RWPE2 (cell line): ENCODE measurements around the gene SEC14L6.
"Not testable (repeated sequence)": the region's sequence is repeated elsewhere in the genome, so short reads cannot be mapped to it uniquely, and the experiment has no call there.

ENCODE experiments used
- ATAC-seq: fragments of 200-7000 bp; cut with Tn5 transposase; 3 replicates; pipeline ENCODE4 v1.9.1; 2021; ENCODE audit warnings: low read depth
- DNase-seq: peaks from one replicate; pipeline ENCODE4 v3.0.0-alpha.2; 2020; ENCODE audit warnings: low spot score
- H3K27ac ChIP-seq: fragments of 450-650 bp; 2 replicates; pipeline ENCODE4 v1.5.1; 2017; ENCODE audit warnings: mild to moderate bottlenecking; ENCODE audit not compliant: poor library complexity, severe bottlenecking
- H3K27me3 ChIP-seq: fragments of 250-450 bp; sonication (Bioruptor Pico); 2 replicates; pipeline ENCODE4 v1.5.1; 2021; ENCODE audit warnings: mild to moderate bottlenecking, moderate library complexity; ENCODE audit not compliant: insufficient read depth, poor library complexity, severe bottlenecking
- H3K36me3 ChIP-seq: fragments of 250-450 bp; sonication (Bioruptor Pico); 2 replicates; pipeline ENCODE4 v1.5.1; 2020; ENCODE audit warnings: low read depth, mild to moderate bottlenecking, moderate library complexity
- H3K4me1 ChIP-seq: fragments of 250-450 bp; sonication (Bioruptor Pico); 2 replicates; pipeline ENCODE4 v1.5.1; 2021; ENCODE audit warnings: mild to moderate bottlenecking, moderate library complexity; ENCODE audit not compliant: insufficient read depth, poor library complexity, severe bottlenecking
- H3K4me3 ChIP-seq: fragments of 250-450 bp; sonication (Bioruptor Pico); 2 replicates; pipeline ENCODE4 v1.5.1; 2021; ENCODE audit warnings: mild to moderate bottlenecking, moderate library complexity; ENCODE audit not compliant: severe bottlenecking
- H3K9me3 ChIP-seq: fragments of 250-450 bp; sonication (Bioruptor Pico); 2 replicates; pipeline ENCODE4 v1.5.1; 2021; ENCODE audit warnings: mild to moderate bottlenecking, moderate library complexity; ENCODE audit not compliant: severe bottlenecking
- TF ChIP-seq, protein P1 (sequence below): fragments of 450-650 bp; IDR thresholded peaks from one replicate; pipeline ENCODE4 v1.5.1; 2017; ENCODE audit warnings: mild to moderate bottlenecking, moderate library complexity; ENCODE audit not compliant: poor library complexity, severe bottlenecking

SEC14L6 gene

DNA sequence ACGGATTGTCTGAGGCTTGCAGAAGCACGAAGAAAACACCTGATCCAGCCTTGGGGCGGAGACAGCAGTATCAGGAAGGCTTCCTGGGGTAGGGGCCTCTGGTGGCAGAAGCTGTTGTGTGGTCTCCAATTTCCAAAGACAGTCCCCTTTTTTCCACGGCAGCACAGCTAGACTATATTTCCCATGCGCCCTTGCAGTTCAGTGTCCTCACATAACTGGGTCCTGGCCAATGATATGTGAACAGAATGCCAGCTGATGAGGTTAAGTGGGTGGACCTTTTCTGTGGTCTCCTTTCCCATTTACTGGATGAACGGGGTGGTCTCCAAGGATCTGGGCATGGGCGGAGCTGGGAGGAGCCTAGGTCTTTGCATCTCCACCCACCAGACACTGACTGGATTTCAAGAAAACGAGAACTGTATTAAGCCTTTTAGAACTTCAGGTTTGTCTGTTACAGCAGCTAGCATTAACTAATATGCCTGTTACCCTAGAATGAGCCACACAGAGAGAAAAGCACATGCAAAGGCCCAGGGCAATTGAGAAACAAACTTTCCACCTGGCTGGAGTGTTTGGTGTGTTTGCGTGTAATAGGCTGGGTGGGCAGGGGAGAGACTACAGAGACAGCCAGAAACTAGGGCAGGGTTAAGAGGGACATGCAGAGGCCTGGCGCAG, 21.7 kb upstream of the SEC14L6 start:
- ATAC-seq (no peak), DNase-seq (no peak)
- Histone ChIP-seq H3K4me1 (no peaks in the 10 kb centered on the region), H3K36me3 (no peaks in the 10 kb centered on the region), H3K27me3 (no peaks in the 10 kb centered on the region), H3K4me3 (no peak overlapping the region), H3K27ac (no peak overlapping the region), H3K9me3 (no peaks in the 10 kb centered on the region)
- TF ChIP-seq, protein P1, sequence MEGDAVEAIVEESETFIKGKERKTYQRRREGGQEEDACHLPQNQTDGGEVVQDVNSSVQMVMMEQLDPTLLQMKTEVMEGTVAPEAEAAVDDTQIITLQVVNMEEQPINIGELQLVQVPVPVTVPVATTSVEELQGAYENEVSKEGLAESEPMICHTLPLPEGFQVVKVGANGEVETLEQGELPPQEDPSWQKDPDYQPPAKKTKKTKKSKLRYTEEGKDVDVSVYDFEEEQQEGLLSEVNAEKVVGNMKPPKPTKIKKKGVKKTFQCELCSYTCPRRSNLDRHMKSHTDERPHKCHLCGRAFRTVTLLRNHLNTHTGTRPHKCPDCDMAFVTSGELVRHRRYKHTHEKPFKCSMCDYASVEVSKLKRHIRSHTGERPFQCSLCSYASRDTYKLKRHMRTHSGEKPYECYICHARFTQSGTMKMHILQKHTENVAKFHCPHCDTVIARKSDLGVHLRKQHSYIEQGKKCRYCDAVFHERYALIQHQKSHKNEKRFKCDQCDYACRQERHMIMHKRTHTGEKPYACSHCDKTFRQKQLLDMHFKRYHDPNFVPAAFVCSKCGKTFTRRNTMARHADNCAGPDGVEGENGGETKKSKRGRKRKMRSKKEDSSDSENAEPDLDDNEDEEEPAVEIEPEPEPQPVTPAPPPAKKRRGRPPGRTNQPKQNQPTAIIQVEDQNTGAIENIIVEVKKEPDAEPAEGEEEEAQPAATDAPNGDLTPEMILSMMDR: no peak

DNA sequence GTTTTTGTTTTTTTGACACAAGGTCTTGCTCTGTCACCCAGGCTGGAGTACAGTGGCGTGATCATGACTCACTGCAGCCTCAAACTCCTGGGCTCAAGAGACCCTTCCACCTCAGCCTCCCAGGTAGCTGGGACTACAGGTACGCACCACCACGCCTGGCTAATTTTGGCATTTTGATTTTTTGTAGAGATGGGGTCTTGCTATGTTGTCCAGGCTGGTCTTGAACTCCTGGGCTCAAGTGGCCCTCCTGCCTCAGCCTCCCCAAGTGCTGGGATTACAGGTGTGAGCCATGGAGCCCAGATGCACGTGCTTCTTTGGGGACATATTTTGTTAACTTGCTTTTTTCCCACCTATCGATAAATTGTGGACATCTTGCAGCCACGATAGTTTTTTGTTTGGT, 20.7 kb upstream of the SEC14L6 start:
- H3K27me3 ChIP-seq, H3K9me3 ChIP-seq, H3K36me3 ChIP-seq, H3K4me1 ChIP-seq, H3K4me3 ChIP-seq, ATAC-seq, DNase-seq, H3K27ac ChIP-seq: not testable (repeated sequence)

GRCh38 chr22:30566125-30566524, 19.6 kb upstream of the SEC14L6 start:
- H3K27ac ChIP-seq: no peak overlapping the region
- TF ChIP-seq, protein P1: no peak
- H3K4me3 ChIP-seq: no peak overlapping the region
- H3K27me3 ChIP-seq: no peaks in the 10 kb centered on the region
- DNase-seq (no peak), ATAC-seq (no peak)
- no peaks in the 10 kb centered on the region for H3K4me1 ChIP-seq
- no peaks in the 10 kb centered on the region for H3K36me3 ChIP-seq
- no peaks in the 10 kb centered on the region for H3K9me3 ChIP-seq

DNA sequence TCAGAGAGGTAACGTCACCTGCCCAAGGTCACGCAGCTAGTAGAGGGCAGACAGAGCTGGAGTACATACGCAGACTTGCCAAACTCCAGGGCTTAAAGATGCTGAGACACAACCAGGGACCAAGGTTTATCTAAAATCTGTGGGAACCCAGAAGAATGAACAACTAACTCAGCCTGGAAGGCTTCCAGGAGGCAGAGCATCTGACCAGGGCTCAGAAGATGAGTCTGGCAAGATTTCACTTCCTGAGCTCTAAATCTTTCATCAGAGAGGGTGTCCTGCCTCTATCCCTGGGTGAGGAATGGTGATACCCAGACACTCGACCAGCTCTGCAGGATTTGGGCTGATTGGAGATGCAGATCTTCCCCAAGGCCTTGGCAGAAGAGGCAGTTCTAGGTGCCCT, 18.8 kb upstream of the SEC14L6 start:
- ATAC-seq (no peak), DNase-seq (no peak)
- Histone ChIP-seq H3K27ac (no peak overlapping the region), H3K27me3 (no peaks in the 10 kb centered on the region), H3K36me3 (no peaks in the 10 kb centered on the region), H3K9me3 (no peaks in the 10 kb centered on the region), H3K4me3 (no peak overlapping the region), H3K4me1 (no peaks in the 10 kb centered on the region)
- TF ChIP-seq, protein P1: no peak

GRCh38 chr22:30564761-30565119, 18.2 kb upstream of the SEC14L6 start:
- DNase-seq (no peak), ATAC-seq (no peak)
- H3K4me3 ChIP-seq: no peak overlapping the region
- no peaks in the 10 kb centered on the region for H3K9me3 ChIP-seq
- H3K27me3 ChIP-seq: no peaks in the 10 kb centered on the region
- H3K4me1 ChIP-seq: no peaks in the 10 kb centered on the region
- no peaks in the 10 kb centered on the region for H3K36me3 ChIP-seq
- no peak overlapping the region for H3K27ac ChIP-seq
- TF ChIP-seq, protein P1: no peak
